ENCODE measurements around the gene VSTM2B.
"Not testable (repeated sequence)": the region's sequence is repeated elsewhere in the genome, so short reads cannot be mapped to it uniquely, and the experiment has no call there.

The VSTM2B gene

GRCh38 chr19:29525901-29526729, at the start of gene VSTM2B:
Gene VSTM2B, plus strand, starts transcription at chr19:29525994. Its CDS starts 590 bp downstream, at chr19:29526584.
- no peak for DNase-seq

- DNase-seq = no peak
These were observed 49.3 kb upstream of the VSTM2B start for GRCh38 chr19:29476528-29476927.

GRCh38 chr19:29477831-29478577, 47.8 kb upstream of the VSTM2B start:
- no peak for DNase-seq

GRCh38 chr19:29478578-29479565, 46.9 kb upstream of the VSTM2B start:
- no peak for DNase-seq

GRCh38 chr19:29479941-29480340, 45.9 kb upstream of the VSTM2B start:
- no peak for DNase-seq

GRCh38 chr19:29480507-29480906, 45.3 kb upstream of the VSTM2B start:
- DNase-seq = no peak

GRCh38 chr19:29482855-29483640, 42.7 kb upstream of the VSTM2B start:
- DNase-seq = no peak

GRCh38 chr19:29483641-29483920, 42.2 kb upstream of the VSTM2B start:
- no peak for DNase-seq

GRCh38 chr19:29483944-29484581, 41.7 kb upstream of the VSTM2B start:
- DNase-seq = no peak

- DNase-seq = no peak
These were observed 40.9 kb upstream of the VSTM2B start for GRCh38 chr19:29484876-29485275.

GRCh38 chr19:29485293-29485692, 40.5 kb upstream of the VSTM2B start:
- DNase-seq = no peak

- not testable (repeated sequence) for DNase-seq
These were observed 38.8 kb upstream of the VSTM2B start for GRCh38 chr19:29486961-29487360.

GRCh38 chr19:29487432-29487831, 38.4 kb upstream of the VSTM2B start:
- DNase-seq = no peak

- DNase-seq = no peak
These were observed 37.5 kb upstream of the VSTM2B start for GRCh38 chr19:29488316-29488715.

- no peak for DNase-seq
These were observed 36.4 kb upstream of the VSTM2B start for GRCh38 chr19:29489172-29489951.

GRCh38 chr19:29491491-29491890, 34.3 kb upstream of the VSTM2B start:
- DNase-seq = no peak

- DNase-seq = no peak
These were observed 33.7 kb upstream of the VSTM2B start for GRCh38 chr19:29491995-29492577.

- DNase-seq = no peak
These were observed 33.0 kb upstream of the VSTM2B start for GRCh38 chr19:29492769-29493168.

- DNase-seq = no peak
These were observed 30.7 kb upstream of the VSTM2B start for GRCh38 chr19:29495091-29495490.

GRCh38 chr19:29495901-29496441, 29.8 kb upstream of the VSTM2B start:
- no peak for DNase-seq

Measured in stimulated activated naive CD4-positive, alpha-beta T cell treated with Interleukin-2 at 50 U/mL for 16 hours (primary cell).